SH-SY5Y (cell line): Measurements from ENCODE around the gene ADAMTS2.

Experiments used
- GATA2 ChIP-seq: IDR thresholded peaks from 2 replicates; pipeline ENCODE4 v1.6.1; 2011; ENCODE audit warnings: mild to moderate bottlenecking, low read depth, low read length
- GATA3 ChIP-seq: IDR thresholded peaks from 2 replicates; pipeline ENCODE4 v1.6.1; 2011; ENCODE audit warnings: low read depth, mild to moderate bottlenecking, low read length, moderate library complexity

GRCh38 chr5:179301796-179302195, 43.5 kb downstream of the ADAMTS2 start:
- TF ChIP-seq GATA2 (no peak), GATA3 (no peak)
